Measurements from ENCODE around the gene RETREG3.
A peak's percentile ranks its signal among the peaks of the same experiment; 100 is the strongest.
"Not testable (repeated sequence)": the region's sequence is repeated elsewhere in the genome, so short reads cannot be mapped to it uniquely, and the experiment has no call there.

RETREG3 gene

DNA sequence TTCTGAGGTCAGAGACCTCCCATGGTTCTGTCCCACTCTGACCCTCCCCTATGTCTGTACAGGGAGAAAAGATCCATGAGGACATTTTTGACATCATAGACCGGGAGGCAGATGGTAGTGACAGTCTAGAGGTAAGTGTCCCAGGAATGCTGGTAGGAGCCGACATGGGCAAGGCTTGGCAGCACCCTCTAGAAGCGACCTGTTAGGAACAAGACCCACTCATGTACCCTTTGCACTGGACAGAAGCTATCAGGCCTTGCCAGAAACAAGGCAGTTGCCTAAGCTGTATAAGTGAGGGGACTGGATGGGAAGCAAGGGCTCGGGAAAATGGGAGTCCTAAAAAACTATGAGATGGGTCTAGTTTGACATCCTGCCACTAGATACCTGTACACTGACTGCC, 2.8 kb upstream of the RETREG3 start:
- no peak for DNase-seq (ENCODE audit: low spot score)

GRCh38 chr17:42609814-42610801, 934 bp upstream of the RETREG3 start:
- DNase-seq (ENCODE audit: low spot score): not testable (repeated sequence)

DNA sequence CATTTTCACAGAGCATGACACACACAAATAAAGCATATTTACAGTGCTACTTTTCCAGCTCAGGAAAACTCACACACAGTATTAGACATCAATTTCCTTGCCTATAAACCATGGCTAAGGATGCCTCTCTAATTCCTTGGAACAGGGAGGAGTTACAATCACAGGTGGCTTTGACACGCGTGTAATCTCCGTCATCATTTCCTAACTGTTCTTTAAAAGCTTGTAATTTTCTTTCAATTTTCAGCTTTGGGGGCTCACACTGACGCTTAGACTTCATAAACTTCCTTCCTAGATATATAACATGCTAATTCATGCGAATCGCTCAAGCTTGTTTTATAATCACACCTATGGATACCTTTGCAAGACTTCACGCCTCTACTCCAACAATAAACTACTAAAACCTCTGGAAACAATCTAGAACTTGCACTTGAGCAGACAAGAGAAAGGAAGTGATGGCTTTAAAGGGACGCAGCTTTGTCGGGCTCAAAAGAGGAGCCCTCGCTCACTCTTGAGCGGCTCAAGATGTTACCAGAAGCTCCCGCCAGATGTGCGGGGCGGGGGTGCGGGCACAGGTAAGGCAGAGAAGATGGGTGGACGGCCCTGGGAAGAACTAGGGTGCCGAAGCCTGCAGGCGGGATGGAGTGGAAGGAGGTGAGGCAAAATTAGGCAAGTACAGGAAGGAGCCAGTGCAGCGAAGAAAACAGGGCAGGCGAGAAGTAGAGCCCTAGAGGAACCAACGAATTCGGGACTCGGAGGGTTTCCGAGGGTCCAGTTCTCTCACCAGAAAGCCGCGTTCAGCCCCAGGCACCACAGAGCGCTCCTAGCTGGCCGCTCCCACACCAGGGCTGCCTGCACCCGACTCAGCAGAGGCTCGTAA, 631 bp downstream of the RETREG3 start:
- DNase-seq (ENCODE audit: low spot score): no peak

DNA sequence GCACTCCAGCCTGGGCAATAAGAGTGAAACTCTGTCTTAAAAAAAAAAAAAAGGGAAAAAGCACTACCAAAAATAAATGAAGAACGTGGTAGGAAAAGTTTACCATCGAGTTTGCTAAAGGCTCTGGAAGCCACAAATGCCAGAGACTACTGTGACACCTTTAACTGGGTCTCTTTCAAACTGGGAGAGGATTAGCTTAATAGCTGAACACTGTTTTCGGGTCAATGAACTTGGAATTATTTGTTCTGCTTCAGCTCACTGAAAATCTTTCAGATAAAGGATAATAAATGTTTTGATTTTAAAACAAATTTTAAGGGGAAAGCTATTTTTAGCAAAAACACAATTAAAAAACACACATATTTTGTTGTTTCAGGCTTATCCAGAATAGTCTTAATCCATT, 1.4 kb downstream of the RETREG3 start:
- no peak for DNase-seq (ENCODE audit: low spot score)

DNA sequence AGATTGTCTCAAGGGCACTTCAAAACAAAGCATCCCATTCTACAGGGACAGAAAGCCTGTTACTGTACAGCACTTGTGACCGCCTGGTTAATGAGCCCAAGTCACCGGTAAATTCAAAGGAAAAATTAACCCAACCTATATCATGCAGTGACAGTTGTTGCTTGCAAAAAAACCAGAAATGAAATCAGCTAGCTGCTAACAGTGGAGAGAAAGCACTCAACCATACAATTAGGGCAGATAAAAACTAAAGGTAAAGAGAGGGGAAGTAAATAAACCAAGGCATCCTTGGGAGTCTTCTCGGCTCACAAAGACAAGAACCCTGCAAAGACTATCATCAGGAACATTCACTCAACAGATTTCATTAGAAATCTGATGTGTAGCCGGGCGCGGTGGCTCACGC, 5.9 kb downstream of the RETREG3 start:
- DNase-seq (ENCODE audit: low spot score): no peak

DNA sequence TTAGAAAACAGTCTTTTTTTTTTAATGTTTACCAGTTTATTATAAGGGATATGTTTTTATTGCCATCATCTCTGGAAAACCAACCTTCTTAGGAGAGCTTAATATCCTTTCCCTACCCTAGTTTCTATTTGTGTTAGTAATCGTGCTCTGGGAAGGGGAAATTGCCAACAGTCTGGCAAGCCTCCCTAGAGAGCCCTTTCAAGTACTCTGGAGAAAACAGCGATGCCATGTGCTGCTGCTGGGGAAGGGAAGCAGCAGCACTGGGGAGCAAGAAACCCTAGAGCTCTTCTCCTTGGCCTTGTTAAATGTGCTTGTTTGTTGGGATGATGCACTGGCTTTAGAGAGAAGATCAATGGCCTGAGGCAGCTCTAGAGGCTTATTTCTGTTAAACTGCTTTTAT, 10.3 kb downstream of the RETREG3 start:
- no peak for DNase-seq (ENCODE audit: low spot score)

GRCh38 chr17:42596386-42596785, 12.8 kb downstream of the RETREG3 start:
- DNase-seq (ENCODE audit: low spot score): no peak

- DNase-seq (ENCODE audit: low spot score): no peak
Observed at GRCh38 chr17:42591411-42591810, 17.8 kb downstream of the RETREG3 start.

DNA sequence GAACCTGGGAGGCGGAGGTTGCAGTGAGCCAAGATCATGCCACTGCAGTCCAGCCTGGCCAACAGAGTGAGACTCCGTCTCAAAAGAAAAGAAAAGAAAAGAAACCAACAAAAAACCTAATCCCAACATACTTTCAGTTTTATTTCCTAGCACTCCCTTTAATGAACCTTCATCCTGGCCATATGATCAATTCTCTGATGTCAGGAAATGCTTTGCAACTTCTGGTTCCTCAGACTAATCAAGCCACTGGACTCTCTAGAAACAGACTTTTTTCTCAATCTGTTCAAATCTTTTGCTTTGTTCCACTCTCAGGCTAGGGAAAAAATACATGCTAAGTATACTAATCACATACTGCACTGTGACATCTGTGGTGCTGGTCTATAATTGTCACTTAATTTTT, 18.3 kb downstream of the RETREG3 start:
- DNase-seq (ENCODE audit: low spot score): no peak

DNA sequence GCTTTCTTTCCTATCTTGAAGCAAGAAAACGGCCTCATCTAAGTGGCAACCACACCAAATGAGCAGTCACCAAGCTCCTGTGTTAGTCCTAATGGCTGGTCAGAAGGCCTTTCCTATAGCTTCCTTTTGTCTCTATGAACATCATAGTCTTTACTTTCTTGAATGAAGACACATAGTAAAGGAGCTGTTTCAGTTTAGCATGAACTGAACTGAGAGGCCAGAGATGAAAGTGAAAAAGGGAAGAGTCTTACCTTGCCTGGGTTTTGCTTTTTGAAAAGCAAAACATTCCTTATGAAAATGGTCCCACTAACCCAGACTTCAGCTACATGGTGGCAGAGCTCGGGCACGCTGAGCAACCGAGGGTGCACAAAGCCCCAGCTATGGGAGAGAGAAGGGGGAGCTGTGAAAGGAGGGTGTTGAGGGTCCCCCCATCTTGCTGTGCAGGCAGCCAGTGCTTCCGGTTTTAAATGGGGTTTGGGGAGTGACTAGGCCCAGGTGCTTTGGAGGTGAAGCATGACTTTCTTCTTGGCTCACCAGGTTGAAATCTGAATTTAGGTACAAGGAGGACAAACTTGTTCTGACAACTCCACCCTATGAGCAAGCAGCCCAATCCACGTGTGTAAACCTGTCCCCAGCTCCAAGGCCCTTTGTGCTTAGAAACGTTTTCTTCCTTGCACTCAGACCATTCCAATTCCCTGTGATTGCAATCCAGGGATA, 22.5 kb downstream of the RETREG3 start:
- DNase-seq (ENCODE audit: low spot score): no peak

DNA sequence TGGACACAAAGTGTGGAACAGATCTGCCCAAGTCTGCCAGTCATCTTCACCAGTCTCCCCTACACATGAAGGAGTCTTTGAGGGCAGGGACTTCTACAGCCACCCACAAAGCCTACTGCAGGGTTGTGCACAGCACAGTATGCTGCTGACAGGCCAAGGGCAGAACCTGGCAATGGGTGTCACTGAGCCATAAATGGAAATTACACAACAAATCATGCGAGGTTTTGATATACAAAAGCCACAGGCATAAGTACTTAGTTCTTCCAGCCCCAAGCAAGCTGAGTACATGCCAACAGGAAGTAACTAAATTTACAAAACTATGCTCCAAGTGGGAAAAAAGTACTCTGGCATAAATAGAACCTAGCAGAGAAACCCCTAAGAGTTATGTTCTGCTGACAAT, 23.8 kb downstream of the RETREG3 start:
- DNase-seq (ENCODE audit: low spot score): no peak

GRCh38 chr17:42584880-42585279, 24.3 kb downstream of the RETREG3 start:
- DNase-seq (ENCODE audit: low spot score): no peak

GRCh38 chr17:42581744-42582270, 27.4 kb downstream of the RETREG3 start:
- no peak for DNase-seq (ENCODE audit: low spot score)

DNA sequence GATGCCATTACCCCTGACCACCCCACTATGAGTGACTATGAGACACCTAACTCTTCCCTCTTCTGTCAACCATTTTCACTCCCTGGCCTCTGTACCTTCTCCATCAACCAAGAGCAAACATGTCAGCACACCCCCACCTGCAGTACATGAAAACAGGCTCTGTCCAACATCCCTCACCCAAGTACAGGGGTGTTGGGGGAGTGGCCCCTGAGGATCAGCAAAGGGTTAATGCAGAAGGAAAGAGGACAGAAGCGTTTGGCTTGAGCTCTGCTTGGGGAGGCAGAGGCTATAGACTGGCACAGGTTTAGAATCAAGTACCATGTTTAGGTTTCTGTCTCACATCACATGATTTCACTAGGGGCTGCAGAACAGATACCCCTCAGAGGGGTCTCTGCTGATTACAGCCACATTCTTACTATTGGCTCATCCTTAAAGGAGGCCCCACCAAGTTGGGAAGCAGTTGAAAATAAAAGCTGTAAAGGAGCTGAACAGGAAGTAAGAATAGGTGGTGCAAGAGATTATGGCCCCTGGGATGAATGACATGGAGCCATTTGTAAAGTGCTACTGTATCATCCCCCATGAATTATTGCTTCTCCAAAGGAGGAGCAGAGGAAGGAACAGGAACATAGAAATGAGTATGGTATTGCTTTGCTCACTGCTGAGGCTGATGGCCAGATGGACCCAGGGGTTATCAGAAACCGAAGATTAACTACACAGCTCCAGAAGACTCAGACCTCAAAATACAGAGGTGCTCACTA, 29.2 kb downstream of the RETREG3 start:
- no peak for DNase-seq (ENCODE audit: low spot score)

- DNase-seq (ENCODE audit: low spot score): peak; percentile 86
Observed at GRCh38 chr17:42578282-42578869, 30.8 kb downstream of the RETREG3 start.

GRCh38 chr17:42577532-42578281, 31.5 kb downstream of the RETREG3 start, which contains the start of gene PSMC3IP:
TSS of gene PSMC3IP (minus strand) at chr17:42577729. CDS start at chr17:42577686, 43 bp downstream.
- DNase-seq (ENCODE audit: low spot score): peak; percentile 99

GRCh38 chr17:42577140-42577531, 32.0 kb downstream of the RETREG3 start:
- no peak for DNase-seq (ENCODE audit: low spot score)

DNA sequence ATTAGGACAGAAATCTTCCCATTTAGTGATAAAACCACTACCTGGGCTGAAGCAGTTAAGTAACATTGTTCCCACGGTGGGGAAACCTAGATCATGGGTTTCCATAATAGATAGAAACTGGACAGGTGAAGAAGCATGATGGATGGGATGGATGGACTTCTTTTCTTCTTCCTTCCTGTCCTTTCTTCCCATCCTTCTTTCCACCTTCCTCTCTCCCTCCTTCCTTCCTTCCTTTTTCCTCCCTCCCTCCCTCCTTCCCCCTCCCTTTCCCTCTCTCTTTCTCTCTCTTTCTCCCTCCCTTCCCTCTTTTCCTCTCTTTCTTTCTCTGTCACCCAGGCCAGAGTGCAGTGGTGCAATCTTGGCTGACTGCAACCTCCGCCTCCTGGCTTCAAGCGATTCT, 34.7 kb downstream of the RETREG3 start:
- no peak for DNase-seq (ENCODE audit: low spot score)

DNA sequence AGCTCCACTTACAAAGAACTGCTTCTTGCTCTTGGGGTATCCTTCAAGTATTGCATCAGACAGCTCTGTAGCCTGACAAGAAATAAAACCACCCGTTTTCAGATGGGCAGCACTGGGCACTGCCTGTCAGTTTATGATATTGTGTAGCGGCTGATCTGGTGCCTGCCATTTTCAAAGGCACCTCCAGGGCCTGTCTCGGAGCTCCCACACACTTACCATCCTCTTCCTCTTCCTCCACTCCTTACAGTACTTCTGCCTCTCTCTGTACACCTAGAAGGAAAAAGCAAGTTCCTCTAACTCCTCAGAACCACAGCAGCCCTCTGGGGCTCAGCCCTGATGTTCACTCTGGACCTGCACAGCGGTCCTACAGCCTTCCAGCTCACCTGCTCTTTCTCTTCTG, 36.1 kb downstream of the RETREG3 start:
- no peak for DNase-seq (ENCODE audit: low spot score)

Data from ecto neural progenitor cell (in vitro differentiated cells).